RWPE2 (cell line): Measurements from ENCODE around the gene CCDC167.
A peak's percentile ranks its signal among the peaks of the same experiment; 100 is the strongest.

ENCODE experiments used
- ATAC-seq: fragments of 200-7000 bp; cut with Tn5 transposase; 3 replicates; pipeline ENCODE4 v1.9.1; 2021; ENCODE audit warnings: low read depth
- DNase-seq: peaks from one replicate; pipeline ENCODE4 v3.0.0-alpha.2; 2020; ENCODE audit warnings: low spot score
- H3K27ac ChIP-seq: fragments of 450-650 bp; 2 replicates; pipeline ENCODE4 v1.5.1; 2017; ENCODE audit warnings: mild to moderate bottlenecking; ENCODE audit not compliant: poor library complexity, severe bottlenecking
- H3K27me3 ChIP-seq: fragments of 250-450 bp; sonication (Bioruptor Pico); 2 replicates; pipeline ENCODE4 v1.5.1; 2021; ENCODE audit warnings: mild to moderate bottlenecking, moderate library complexity; ENCODE audit not compliant: insufficient read depth, poor library complexity, severe bottlenecking
- H3K36me3 ChIP-seq: fragments of 250-450 bp; sonication (Bioruptor Pico); 2 replicates; pipeline ENCODE4 v1.5.1; 2020; ENCODE audit warnings: low read depth, mild to moderate bottlenecking, moderate library complexity
- H3K4me1 ChIP-seq: fragments of 250-450 bp; sonication (Bioruptor Pico); 2 replicates; pipeline ENCODE4 v1.5.1; 2021; ENCODE audit warnings: mild to moderate bottlenecking, moderate library complexity; ENCODE audit not compliant: insufficient read depth, poor library complexity, severe bottlenecking
- H3K4me3 ChIP-seq: fragments of 250-450 bp; sonication (Bioruptor Pico); 2 replicates; pipeline ENCODE4 v1.5.1; 2021; ENCODE audit warnings: mild to moderate bottlenecking, moderate library complexity; ENCODE audit not compliant: severe bottlenecking
- H3K9me3 ChIP-seq: fragments of 250-450 bp; sonication (Bioruptor Pico); 2 replicates; pipeline ENCODE4 v1.5.1; 2021; ENCODE audit warnings: mild to moderate bottlenecking, moderate library complexity; ENCODE audit not compliant: severe bottlenecking
- CTCF ChIP-seq: fragments of 450-650 bp; IDR thresholded peaks from one replicate; pipeline ENCODE4 v1.5.1; 2017; ENCODE audit warnings: mild to moderate bottlenecking, moderate library complexity; ENCODE audit not compliant: poor library complexity, severe bottlenecking

The CCDC167 gene

GRCh38 chr6:37531026-37531425 lies 31.3 kb upstream of the CCDC167 start:
- TF ChIP-seq CTCF = no peak
- DNase-seq = no peak
- H3K27ac ChIP-seq = no peak overlapping the region
- H3K4me1 ChIP-seq = no peaks in the 10 kb centered on the region
- no peak overlapping the region for H3K4me3 ChIP-seq
- no peak for ATAC-seq
- H3K36me3 ChIP-seq = no peaks in the 10 kb centered on the region
- H3K9me3 ChIP-seq = no peaks in the 10 kb centered on the region
- no peaks in the 10 kb centered on the region for H3K27me3 ChIP-seq

GRCh38 chr6:37530297-37530696 lies 30.6 kb upstream of the CCDC167 start:
- H3K36me3 ChIP-seq = no peaks in the 10 kb centered on the region
- H3K4me1 ChIP-seq = no peaks in the 10 kb centered on the region
- ATAC-seq = no peak
- no peak for TF ChIP-seq CTCF
- DNase-seq = no peak
- H3K9me3 ChIP-seq = no peaks in the 10 kb centered on the region
- H3K27ac ChIP-seq = no peak overlapping the region
- H3K4me3 ChIP-seq = no peak overlapping the region
- H3K27me3 ChIP-seq = no peaks in the 10 kb centered on the region

GRCh38 chr6:37528541-37528940 lies 28.8 kb upstream of the CCDC167 start:
- Histone ChIP-seq H3K36me3 (no peaks in the 10 kb centered on the region), H3K4me1 (peaks cover 4% of the 10 kb centered on the region), H3K27me3 (no peaks in the 10 kb centered on the region), H3K9me3 (no peaks in the 10 kb centered on the region), H3K4me3 (no peak overlapping the region), H3K27ac (no peak overlapping the region)
- no peak for ATAC-seq
- DNase-seq = no peak
- no peak for TF ChIP-seq CTCF

- TF ChIP-seq CTCF = no peak
- H3K27ac ChIP-seq = no peak overlapping the region
- peaks cover 4% of the 10 kb centered on the region for H3K4me1 ChIP-seq
- H3K4me3 ChIP-seq = no peak overlapping the region
- no peaks in the 10 kb centered on the region for H3K27me3 ChIP-seq
- ATAC-seq (peak; percentile 48; the same call in 2 of the 3 replicates), DNase-seq (no peak)
- no peaks in the 10 kb centered on the region for H3K36me3 ChIP-seq
- no peaks in the 10 kb centered on the region for H3K9me3 ChIP-seq
Measured at GRCh38 chr6:37525460-37526357, 26.0 kb upstream of the CCDC167 start.

GRCh38 chr6:37524970-37525318 lies 25.3 kb upstream of the CCDC167 start:
- Histone ChIP-seq H3K27me3 (no peaks in the 10 kb centered on the region), H3K9me3 (no peaks in the 10 kb centered on the region), H3K36me3 (no peaks in the 10 kb centered on the region), H3K27ac (no peak overlapping the region), H3K4me1 (peaks cover 4% of the 10 kb centered on the region), H3K4me3 (no peak overlapping the region)
- DNase-seq (no peak), ATAC-seq (no peak)
- no peak for TF ChIP-seq CTCF
